ENCODE results near the gene CRYBB1.

Gene CRYBB1

DNA sequence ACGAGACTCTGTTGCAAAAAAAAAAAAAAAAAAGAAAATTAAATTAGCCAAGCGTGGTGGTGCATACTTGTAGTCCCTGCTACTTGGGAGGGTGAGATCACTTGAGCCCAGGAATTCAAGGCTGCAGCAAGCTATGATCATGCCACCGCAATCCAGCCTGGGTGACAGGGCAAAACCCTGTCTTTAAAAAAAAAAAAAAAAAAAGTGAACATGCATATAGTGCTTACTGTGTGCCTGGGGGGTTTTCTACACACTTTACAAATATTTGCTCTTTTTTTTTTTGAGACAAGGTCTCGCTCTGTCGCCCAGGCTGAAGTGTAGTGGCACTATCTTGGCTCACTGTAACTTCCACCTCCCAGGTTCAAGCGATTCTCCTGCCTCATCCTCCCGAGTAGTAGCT, 40.7 kb downstream of the CRYBB1 start:
- DNase-seq (ENCODE audit: low spot score): no peak

DNA sequence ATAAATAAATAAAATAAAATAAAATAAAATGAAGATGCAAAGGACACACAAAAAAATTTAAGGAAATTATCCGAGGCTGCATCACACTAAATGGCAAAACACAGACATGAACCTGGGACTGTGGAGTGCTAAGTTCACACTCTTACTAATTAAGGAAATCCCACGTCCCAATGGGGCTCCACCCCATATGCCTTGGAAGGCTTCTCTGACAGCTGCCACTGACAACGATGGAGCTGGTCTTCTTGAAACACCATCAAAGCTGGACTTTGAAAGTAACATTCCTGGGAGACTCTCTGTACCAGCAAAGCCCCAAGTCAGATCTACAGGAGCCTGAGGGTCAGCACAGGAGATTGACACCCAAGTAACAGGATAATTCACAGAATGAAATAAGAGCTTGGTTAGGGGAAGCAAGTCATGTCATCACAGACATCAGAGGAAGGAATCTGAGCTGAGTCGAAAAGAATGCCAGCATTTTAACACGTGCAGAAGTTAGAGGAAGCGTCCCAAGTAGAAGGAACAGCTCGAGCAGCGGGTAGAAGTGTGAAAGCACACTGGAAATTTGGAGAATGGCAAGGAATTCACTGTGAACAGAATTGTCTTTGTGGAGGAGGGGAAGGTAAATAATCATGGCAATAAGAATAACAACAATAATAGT, 41.7 kb downstream of the CRYBB1 start:
- no peak for DNase-seq (ENCODE audit: low spot score)

DNA sequence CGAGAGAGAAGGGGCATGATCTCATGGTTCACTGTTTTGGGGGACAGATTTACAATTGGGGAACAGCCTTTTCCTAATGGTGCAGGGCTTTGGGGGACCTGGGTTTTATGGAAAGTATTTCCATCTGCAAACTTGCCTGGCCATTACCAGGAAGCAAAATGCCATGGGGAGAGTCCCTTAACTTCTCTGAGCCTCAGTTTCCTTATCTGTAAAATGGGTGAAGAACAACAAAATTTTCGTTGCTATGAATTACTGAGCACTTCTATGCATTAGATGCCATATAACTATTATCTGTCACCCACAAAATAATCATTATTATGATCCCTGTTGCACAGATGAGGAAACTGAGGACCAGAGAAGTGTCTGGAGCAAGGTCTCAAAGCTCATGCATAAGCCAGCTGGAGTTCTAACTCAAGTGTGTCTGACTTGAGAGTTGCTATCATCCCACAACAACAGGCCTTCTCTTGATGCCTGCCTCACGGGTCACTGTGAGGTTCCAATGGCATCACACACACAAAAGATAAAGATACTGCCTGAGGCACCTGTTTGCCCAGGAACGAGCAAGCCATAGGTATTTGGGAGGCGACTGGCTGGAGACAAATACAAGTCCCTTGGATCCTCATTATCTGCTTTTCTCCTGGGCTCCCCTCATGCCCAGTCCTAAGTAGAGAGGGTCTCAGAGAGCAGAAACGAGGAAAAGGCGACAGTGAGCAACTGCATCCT, 43.7 kb downstream of the CRYBB1 start:
- no peak for DNase-seq (ENCODE audit: low spot score)

DNA sequence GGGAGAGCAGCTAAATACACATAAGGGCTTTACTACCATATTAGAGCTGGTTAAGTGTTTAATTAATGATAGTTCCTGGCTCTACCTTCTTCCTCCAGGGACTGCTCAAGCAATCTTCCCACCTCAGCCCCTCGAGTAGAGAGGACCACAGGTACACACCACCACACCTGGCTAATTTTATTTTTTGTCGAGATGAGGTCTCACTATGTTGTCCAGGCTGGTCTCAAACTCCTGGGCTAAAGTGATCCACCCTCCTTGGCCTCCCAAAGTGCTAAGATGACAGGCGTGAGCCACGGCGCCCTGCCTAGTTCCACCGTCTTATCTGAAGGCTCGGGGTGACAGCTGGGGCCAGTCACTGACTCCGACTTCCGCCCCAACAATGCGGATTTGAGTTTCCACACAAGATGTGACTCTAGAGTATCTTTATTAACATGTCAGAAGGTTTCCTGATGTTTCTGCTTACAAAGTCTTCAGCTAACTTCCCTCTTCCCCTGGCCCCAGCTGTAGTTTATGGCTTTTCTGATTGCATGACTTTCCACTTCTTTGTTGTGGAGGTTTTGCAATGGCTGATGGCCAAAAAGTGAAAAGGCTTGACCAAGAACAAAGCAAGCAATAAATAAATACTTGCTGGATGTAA, 44.7 kb downstream of the CRYBB1 start:
- no peak for DNase-seq (ENCODE audit: low spot score)

DNA sequence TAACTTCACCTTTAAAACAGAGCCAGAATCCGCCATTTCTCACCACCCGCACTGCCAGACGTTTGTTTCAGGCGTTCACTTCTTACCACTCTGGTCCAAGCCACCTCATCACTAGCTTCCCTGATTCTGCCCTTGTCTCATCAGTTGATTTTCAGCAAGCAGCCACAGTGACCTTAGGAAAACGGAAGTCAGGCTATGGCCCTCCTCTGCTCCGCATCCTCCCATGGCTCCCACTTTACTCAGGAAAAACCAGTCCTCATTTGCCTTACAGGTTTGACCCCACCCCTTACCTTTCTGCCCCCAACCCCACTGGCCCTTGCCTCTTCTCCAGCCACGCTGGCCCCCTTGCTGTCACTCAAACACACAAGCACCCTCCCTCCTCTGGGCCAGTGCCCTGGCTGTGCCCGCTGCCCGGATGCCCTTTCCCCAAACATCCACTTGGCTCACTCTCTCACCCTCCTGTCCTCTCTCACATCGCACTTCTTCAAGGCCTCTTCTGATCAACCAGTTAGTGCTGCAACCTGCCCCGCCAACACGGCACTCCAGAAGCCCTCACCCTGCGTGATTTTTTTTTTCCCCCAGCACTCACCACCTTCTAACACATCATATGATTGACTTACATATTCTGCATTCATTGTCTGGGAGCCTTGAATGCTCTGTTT, 46.8 kb downstream of the CRYBB1 start:
- DNase-seq (ENCODE audit: low spot score): no peak

DNA sequence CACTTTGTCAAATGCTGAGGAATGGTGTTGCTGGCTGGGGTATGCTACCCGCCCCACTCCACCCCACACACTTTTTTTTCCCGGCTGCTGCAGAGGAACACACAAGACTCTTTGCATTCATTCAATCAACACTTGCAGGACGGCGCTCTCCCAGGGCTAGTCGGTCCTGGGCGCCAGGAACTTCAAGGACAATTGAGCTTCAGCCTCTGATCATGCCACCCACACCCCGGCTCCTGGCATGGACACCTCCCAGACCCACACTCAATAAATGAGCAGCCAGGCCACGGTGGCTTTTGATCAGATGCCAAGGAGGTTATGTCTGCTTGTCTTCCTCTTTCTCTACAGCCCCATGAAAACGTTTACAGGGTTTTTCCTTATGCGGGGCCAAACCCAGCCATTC, 47.7 kb downstream of the CRYBB1 start:
- DNase-seq (ENCODE audit: low spot score): no peak

DNA sequence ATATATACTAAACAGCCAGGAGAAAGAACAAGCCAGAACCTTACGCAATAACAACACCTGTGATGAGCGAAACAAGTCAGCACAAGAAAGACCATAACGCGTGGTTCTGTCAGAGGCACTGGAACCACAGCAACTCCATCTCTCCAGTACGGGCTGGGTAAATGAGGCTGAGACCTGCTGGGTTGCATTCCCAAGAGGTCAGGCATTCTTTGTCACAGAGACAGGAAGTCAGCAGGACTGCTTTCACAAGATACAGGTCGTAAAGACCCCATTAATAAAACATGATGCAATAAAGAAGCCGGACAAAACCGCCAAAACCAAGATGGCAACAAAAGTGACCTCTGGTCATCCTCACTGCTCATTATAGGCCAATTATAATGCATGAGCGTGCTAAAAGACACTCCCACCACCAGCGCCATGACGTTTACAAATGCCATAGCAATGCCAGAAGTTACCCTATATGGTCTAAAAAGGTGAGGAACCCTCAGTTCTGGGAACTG, 49.6 kb downstream of the CRYBB1 start:
- DNase-seq (ENCODE audit: low spot score): no peak

DNA sequence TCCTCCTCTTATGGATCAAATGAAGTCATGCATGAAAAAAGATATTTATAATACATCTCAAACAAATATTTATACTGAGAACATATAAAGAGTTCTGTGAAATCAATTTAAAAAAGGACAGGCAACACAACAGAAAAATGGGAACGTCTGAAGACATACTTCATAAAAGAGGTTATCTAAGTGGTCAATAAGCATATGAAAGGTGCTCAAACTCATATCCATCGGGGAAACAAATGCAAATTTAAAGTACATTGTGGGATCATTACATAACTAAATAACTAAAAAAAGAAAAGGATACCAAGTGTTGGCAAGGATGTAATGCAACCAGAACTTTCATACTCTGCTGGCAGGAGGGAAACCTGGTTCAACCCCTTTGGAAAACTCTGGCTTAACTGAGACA, 50.2 kb downstream of the CRYBB1 start:
- no peak for DNase-seq (ENCODE audit: low spot score)

DNA sequence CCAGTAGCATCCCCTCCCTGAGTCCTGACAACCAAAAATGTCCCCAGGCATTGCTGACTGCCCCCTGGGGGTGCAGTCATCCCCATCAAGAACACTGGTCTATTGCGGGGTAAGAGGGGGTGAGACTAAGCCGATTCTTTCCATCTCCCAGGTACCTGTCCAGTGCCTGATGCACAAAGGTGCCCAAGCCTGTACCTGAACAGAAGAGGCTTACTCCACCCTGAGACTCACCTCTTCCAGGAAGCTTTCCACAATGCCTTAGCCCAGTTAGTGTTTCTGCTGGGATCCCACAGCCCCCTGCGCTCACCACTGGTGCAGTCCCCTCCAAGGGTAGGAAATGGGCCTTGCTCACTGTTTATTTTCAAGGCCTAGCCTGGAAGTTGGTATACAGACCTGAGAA, 50.8 kb downstream of the CRYBB1 start:
- no peak for DNase-seq (ENCODE audit: low spot score)

DNA sequence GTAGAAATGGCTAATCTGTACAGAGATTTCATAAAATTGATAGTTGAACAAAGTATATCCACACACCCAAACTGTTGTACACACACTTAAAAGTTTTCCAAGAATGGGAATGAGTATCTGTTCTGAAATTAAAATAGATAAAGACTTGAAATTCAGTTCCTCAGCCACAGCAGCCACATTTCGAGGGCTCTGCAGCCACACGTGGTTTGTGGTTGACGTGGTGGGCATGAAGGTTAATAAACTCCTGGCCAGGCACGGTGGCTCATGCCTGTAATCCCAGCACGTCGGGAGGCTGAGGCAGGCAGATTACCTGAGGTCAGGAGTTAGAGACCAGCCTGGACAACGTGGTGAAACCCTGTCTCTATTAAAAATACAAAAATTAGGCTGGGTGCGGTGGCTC, 51.9 kb downstream of the CRYBB1 start:
- no peak for DNase-seq (ENCODE audit: low spot score)

DNA sequence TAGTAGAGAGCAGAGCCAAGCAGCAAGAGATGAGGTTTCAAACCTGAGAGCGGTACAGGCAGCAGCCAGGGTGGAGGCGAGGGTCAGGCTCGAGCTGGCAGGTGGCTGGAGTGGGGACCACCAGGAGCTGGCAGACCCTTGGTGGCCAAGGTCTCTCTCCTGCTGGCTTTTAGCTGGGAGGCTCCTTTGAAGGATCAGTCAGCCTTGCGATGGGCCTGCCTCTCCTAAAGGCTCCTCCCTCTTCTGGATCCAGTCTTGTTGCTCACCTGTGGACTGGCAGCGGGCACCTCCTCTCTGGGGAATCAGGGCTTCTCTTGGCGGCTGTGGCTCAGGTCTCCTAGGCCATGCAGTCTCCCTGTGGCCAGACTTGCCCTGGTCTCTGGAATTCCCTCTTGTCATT, 52.6 kb downstream of the CRYBB1 start:
- no peak for DNase-seq (ENCODE audit: low spot score)

DNA sequence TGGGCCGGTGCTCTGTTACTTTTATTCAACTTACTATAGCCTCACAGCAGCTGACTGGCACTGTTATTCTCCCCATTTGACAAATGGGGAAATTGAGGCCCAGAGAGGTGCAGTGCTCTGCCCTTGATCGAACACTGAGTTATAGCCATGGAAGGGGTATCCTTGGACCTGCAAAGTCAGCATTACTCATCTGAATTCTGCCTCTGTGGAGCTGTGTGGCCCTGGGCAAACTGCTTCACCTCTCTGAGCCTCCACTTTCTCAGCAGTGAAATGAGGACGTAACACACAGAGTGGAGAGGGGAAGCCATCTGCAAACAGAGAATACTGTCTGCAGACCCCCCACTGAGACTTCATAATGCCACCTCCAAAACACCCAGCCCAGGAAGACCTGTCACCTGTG, 53.2 kb downstream of the CRYBB1 start:
- DNase-seq (ENCODE audit: low spot score): no peak

DNA sequence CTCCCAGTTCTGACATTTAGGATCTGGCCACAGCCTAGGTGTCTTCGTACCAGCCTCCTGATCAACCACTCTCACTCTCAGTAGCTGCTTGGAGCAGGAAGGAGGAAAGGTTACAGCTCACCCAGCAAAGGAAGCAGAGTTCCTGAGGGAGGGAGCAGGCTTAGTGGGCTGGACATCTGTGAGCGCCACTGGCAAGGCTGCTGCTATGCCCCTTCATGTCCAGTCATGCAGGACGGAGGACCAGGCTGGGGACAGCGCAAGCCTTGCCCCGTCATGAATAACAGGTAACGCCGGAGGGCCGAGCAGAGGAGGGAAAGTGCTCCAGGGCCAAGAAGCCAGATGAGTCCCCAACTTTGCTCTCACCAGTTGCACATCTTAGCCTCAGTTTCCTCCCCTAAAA, 53.6 kb downstream of the CRYBB1 start:
- DNase-seq (ENCODE audit: low spot score): no peak

DNA sequence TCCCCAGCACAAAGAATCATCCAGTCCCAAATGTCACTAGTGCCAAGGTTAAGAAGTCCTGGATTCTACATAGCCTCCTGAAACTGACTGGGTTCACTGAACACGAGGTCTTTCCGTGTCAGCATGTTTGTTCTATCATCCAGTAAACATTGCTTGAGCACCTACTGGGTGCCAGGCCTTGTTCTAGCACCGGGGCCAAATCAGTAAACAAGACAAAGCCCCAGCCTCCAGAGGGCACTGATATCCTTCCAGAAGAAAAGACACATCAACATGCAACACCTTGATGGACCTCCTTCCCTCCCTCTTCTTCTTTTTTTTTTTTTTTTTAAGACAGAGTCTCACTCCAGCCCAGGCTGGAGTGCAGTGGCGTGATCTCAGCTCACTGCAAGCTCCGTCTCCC, 54.8 kb downstream of the CRYBB1 start:
- no peak for DNase-seq (ENCODE audit: low spot score)

DNA sequence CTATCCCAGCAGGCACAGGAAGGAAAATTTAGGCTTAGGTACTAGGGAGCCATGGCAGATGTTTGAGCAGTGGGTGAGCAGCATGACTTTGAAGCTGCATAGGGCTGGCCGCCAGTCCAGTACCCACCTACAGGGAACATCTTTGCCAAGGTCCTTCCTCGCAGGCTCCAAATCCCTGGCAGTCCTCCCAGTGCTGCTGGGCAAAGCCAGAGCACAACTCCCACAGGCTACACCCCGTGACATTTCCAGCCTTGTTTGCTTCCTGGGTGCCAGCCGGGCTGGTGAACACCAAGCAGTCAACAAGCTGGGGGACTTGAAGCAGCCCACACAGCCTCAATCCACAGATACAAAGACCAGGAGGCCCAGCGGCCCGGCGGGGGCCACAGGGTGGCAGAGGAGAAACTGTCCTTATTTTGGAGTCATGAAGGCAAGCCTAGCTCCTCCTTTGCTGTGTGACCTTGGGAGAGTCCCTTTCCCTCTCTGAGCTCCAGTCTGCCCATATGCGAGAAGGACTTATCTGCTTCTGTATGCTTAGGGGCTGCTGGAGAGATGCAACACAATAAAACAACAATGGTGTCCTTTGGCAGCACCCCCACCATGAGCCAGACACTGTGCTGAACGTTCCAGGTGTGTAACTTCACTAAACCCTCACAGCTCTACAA, 55.9 kb downstream of the CRYBB1 start:
- DNase-seq (ENCODE audit: low spot score): no peak

DNA sequence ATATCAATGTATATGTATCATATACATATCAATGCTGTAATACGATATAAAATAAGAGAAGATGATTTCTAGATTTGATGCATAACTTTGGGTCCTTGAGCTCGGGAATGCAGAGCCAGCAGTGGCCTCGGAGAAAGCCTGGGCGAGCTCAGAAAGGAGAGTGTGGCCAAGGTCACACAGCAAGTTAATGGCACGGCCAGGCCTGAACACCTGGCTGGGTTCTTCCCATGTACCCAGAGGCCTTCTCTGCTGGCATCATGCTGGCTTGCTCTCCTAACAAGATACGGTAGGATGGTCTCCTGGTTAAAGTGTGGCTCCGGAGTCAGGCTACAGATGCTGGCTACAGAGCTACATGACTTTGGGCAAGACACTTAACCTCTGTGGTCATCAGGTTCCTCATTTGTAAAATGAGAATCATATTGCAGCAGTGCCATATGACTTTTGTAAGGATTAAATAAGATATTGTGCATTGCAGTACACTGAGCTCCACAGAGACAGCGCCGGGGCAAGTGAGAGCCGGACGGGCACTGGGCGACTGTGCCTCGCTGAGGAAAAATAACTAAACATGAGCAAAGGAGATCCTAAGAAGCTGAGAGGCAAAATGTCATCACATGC, 57.8 kb downstream of the CRYBB1 start:
- DNase-seq (ENCODE audit: low spot score): no peak

DNA sequence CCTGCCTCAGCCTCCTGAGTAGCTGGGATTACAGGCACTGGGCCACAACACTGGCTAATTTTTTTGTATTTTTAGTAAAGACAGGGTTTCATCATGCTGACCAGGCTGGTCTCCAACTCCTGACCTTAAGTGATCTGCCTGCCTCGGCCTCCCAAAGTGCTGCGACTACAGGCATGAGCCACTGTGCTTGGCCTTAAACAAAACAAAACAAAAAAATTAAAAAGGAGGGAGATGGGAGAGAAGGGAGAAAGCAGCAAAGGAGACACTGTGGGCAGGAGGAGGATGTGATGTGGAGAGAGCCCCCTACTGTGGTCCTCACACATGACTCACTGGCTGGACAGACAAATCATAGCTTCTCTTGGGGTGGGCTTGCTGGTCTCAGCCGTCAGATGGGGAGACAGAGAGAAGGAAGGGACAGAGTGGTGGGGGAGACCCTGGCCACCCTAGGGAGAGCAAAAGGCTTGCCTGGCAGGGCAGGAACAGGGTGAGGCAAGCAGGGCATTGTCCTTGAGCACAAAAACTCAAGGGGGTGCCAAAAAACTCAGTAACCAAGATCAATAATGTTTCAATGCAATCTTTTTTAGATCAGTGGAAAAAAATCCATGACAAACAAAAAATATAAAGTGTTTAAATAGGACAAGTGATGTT, 59.5 kb downstream of the CRYBB1 start:
- DNase-seq (ENCODE audit: low spot score): no peak

DNA sequence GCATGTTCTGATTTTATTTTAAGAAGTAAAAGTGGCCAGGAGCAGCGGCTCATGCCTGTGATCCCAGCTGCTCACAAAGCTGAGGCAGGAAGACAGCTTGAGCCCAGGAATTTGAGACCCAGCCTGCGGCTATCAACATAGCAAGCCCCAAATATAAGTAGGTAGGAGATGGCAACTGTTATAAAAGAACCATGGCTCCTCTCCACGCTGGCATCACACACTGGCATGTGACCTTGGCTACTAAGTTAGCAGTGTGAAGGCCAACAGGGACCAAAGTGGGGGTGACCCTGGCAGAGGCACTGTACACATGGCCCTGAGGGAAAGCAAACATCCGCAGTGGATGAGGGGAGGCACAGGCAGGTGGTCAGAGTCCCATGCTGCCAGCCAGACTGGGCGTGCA, 60.9 kb downstream of the CRYBB1 start:
- no peak for DNase-seq (ENCODE audit: low spot score)

DNA sequence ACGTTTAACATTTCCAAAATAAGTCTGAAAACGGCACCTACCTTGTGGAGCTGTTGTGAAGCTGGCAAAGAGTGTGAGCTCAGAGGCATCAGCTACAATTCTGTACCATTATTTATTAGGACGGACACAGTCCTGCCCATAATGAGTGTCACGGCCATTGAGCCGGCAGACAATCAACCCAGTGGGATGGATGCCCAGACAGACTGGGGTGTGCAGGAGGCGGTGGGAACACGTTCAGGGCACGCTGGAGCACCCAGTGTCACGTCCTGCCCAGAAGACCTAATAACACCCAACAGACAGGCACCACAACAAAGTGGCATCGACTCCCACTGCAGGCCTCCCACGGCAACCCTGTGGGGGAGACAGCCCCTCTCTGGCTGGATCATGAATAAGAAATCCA, 62.3 kb downstream of the CRYBB1 start:
- no peak for DNase-seq (ENCODE audit: low spot score)

DNA sequence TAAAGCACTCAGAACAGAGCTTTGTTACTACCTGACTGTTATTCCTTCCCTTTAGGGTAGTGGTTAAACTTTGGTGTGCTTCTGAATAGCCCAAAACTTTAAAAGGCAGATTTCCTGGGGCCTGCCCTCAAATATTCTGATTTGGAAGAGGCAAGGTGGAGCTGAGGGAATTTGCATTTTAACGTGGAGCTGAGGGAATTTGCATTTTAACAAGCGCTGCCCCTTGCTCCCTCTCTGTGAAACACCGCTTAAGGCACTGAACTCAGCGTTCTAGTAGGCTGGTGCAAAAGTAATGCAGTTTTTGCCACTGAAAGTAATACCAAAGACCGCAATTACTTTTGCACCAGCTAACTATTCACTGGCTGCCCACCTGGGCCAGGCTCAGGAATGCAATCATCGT, 62.9 kb downstream of the CRYBB1 start:
- no peak for DNase-seq (ENCODE audit: low spot score)

DNA sequence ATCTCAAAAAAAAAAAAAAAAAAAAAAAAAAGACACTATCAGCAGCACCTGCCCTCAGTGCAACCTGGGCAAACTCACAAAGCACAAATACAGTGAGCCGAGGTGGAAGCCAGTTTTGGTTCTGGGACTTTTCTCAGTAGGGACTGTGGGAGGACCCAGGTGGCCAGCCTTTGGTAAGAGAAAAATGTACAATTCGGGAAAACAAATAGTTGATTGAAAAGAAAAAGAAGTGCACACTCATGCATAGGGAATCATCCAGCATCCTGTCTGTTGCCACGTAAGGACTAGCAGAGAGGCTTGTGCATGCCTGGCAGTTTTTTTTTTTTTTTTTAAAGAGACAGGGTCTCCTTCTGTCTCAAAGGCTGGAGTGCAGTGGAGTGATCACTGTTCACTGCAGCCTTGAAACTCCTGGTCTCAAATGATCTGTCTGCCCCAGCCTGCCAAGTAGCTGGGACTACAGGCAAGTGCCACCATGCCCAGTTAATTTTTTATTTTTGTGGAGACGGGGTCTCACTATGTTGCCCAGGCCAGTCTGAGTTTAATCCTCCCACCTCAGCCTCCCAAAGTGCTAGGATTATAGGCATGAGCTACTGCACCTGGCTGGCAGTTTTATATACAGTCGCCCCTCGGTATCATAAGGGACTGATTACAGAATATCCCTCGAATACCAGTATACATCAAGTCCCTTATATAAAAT, 64.6 kb downstream of the CRYBB1 start:
- DNase-seq (ENCODE audit: low spot score): peak; percentile 84
